ENCODE measurements around the gene SUSD4.

DNA sequence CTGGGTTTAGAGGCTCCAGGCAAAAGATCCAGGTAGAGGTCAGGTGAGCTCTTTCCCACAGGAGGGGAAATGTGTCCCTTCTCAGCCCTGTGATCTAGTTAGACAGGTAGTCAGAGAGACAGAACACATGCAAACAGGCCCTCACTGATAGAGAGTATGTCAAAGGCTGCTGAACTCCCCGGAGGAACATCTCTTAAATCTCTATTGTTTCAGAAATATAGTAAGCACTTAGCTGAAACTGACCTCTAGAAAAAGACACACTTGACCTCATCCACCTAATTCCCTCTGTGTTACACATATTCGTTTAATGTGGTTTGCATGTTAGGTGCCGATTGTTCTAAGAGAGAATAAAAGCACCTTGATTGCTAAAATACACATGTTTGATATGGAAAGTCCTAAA is 23.3 kb downstream of the SUSD4 start:
- TF ChIP-seq, protein P1, sequence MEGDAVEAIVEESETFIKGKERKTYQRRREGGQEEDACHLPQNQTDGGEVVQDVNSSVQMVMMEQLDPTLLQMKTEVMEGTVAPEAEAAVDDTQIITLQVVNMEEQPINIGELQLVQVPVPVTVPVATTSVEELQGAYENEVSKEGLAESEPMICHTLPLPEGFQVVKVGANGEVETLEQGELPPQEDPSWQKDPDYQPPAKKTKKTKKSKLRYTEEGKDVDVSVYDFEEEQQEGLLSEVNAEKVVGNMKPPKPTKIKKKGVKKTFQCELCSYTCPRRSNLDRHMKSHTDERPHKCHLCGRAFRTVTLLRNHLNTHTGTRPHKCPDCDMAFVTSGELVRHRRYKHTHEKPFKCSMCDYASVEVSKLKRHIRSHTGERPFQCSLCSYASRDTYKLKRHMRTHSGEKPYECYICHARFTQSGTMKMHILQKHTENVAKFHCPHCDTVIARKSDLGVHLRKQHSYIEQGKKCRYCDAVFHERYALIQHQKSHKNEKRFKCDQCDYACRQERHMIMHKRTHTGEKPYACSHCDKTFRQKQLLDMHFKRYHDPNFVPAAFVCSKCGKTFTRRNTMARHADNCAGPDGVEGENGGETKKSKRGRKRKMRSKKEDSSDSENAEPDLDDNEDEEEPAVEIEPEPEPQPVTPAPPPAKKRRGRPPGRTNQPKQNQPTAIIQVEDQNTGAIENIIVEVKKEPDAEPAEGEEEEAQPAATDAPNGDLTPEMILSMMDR (IDR thresholded peaks at IDR 0.05; ENCODE audit: low read length) = no peak
- TF ChIP-seq EZH2 (IDR thresholded peaks at IDR 0.05; ENCODE audit: borderline replicate concordance, low read length) = no peak

All from OCI-LY1 (cell line).